ENCODE measurements around the gene PRDM7. TPM values are rescaled to one million over a fixed set of nuclear protein-coding genes. Genes with fewer than 3 reads are reported as not detected.
A peak's percentile ranks its signal among the peaks of the same experiment; 100 is the strongest.
"Not testable (repeated sequence)": the region's sequence is repeated elsewhere in the genome, so short reads cannot be mapped to it uniquely, and the experiment has no call there.

Gene PRDM7
- not detected in 2 replicates for total RNA-seq (2014; rRNA removed; shearing (Covaris generic); ENCODE audit: low replicate concordance)

- in situ Hi-C loops (cut with HindIII; ENCODE audit: low pct_unique_long_range_greater_than_20kb, low sequenced_read_pairs): no loop called here
- DNase-seq (ENCODE audit: low read depth): peak; percentile 97
These were observed at the start of gene PRDM7 for GRCh38 chr16:90077240-90077756. PRDM7 (minus strand) TSS chr16:90077331; CDS start chr16:90075910, 1,421 bp downstream.

- DNase-seq (ENCODE audit: low read depth); in situ Hi-C loops (cut with HindIII; ENCODE audit: low pct_unique_long_range_greater_than_20kb, low sequenced_read_pairs): not testable (repeated sequence)
These were observed 44.7 kb upstream of the PRDM7 start for GRCh38 chr16:90121846-90122245.

GRCh38 chr16:90107617-90108016 is 30.5 kb upstream of the PRDM7 start:
- in situ Hi-C loops (cut with HindIII; ENCODE audit: low pct_unique_long_range_greater_than_20kb, low sequenced_read_pairs); DNase-seq (ENCODE audit: low read depth): not testable (repeated sequence)

GRCh38 chr16:90107060-90107459 is 29.9 kb upstream of the PRDM7 start:
- DNase-seq (ENCODE audit: low read depth); in situ Hi-C loops (cut with HindIII; ENCODE audit: low pct_unique_long_range_greater_than_20kb, low sequenced_read_pairs): not testable (repeated sequence)

- DNase-seq (ENCODE audit: low read depth): peak; percentile 64
- in situ Hi-C loops (cut with HindIII; ENCODE audit: low pct_unique_long_range_greater_than_20kb, low sequenced_read_pairs): not testable (repeated sequence)
These were observed 29.1 kb upstream of the PRDM7 start for GRCh38 chr16:90106271-90106670.

GRCh38 chr16:90104725-90105124 is 27.6 kb upstream of the PRDM7 start:
- in situ Hi-C loops (cut with HindIII; ENCODE audit: low pct_unique_long_range_greater_than_20kb, low sequenced_read_pairs); DNase-seq (ENCODE audit: low read depth): not testable (repeated sequence)

GRCh38 chr16:90102086-90102884 is 25.2 kb upstream of the PRDM7 start:
- in situ Hi-C loops (cut with HindIII; ENCODE audit: low pct_unique_long_range_greater_than_20kb, low sequenced_read_pairs); DNase-seq (ENCODE audit: low read depth): not testable (repeated sequence)

GRCh38 chr16:90101332-90101731 is 24.2 kb upstream of the PRDM7 start:
- in situ Hi-C loops (cut with HindIII; ENCODE audit: low pct_unique_long_range_greater_than_20kb, low sequenced_read_pairs); DNase-seq (ENCODE audit: low read depth): not testable (repeated sequence)

- DNase-seq (ENCODE audit: low read depth); in situ Hi-C loops (cut with HindIII; ENCODE audit: low pct_unique_long_range_greater_than_20kb, low sequenced_read_pairs): not testable (repeated sequence)
These were observed 23.7 kb upstream of the PRDM7 start for GRCh38 chr16:90100790-90101189.

GRCh38 chr16:90100229-90100628 is 23.1 kb upstream of the PRDM7 start:
- DNase-seq (ENCODE audit: low read depth); in situ Hi-C loops (cut with HindIII; ENCODE audit: low pct_unique_long_range_greater_than_20kb, low sequenced_read_pairs): not testable (repeated sequence)

GRCh38 chr16:90098936-90099335 is 21.8 kb upstream of the PRDM7 start:
- in situ Hi-C loops (cut with HindIII; ENCODE audit: low pct_unique_long_range_greater_than_20kb, low sequenced_read_pairs); DNase-seq (ENCODE audit: low read depth): not testable (repeated sequence)

- DNase-seq (ENCODE audit: low read depth); in situ Hi-C loops (cut with HindIII; ENCODE audit: low pct_unique_long_range_greater_than_20kb, low sequenced_read_pairs): not testable (repeated sequence)
These were observed 20.0 kb upstream of the PRDM7 start for GRCh38 chr16:90097010-90097684.

GRCh38 chr16:90094791-90095190 is 17.7 kb upstream of the PRDM7 start:
- in situ Hi-C loops (cut with HindIII; ENCODE audit: low pct_unique_long_range_greater_than_20kb, low sequenced_read_pairs); DNase-seq (ENCODE audit: low read depth): not testable (repeated sequence)

- DNase-seq (ENCODE audit: low read depth); in situ Hi-C loops (cut with HindIII; ENCODE audit: low pct_unique_long_range_greater_than_20kb, low sequenced_read_pairs): not testable (repeated sequence)
These were observed 17.2 kb upstream of the PRDM7 start for GRCh38 chr16:90094296-90094695.

- in situ Hi-C loops (cut with HindIII; ENCODE audit: low pct_unique_long_range_greater_than_20kb, low sequenced_read_pairs); DNase-seq (ENCODE audit: low read depth): not testable (repeated sequence)
These were observed 16.7 kb upstream of the PRDM7 start for GRCh38 chr16:90093799-90094198.

- DNase-seq (ENCODE audit: low read depth); in situ Hi-C loops (cut with HindIII; ENCODE audit: low pct_unique_long_range_greater_than_20kb, low sequenced_read_pairs): not testable (repeated sequence)
These were observed 15.7 kb upstream of the PRDM7 start for GRCh38 chr16:90092781-90093180.

GRCh38 chr16:90084215-90084950 is 7.3 kb upstream of the PRDM7 start:
- in situ Hi-C loops (cut with HindIII; ENCODE audit: low pct_unique_long_range_greater_than_20kb, low sequenced_read_pairs): no loop called here
- DNase-seq (ENCODE audit: low read depth): no peak

GRCh38 chr16:90083139-90083538 is 6.0 kb upstream of the PRDM7 start:
- in situ Hi-C loops (cut with HindIII; ENCODE audit: low pct_unique_long_range_greater_than_20kb, low sequenced_read_pairs): no loop called here
- DNase-seq (ENCODE audit: low read depth): no peak

All from Caki2 (cell line).